Activated naive CD4-positive, alpha-beta T cell treated with anti-CD3 and anti-CD28 coated beads for 36 hours (primary cell): Measurements from ENCODE around the gene JARID2. TPM values are rescaled to one million over a fixed set of nuclear protein-coding genes. Genes with fewer than 3 reads are reported as not detected.
"Not testable (repeated sequence)": the region's sequence is repeated elsewhere in the genome, so short reads cannot be mapped to it uniquely, and the experiment has no call there.

Experiments
- CTCF ChIA-PET: fragments of 350-600 bp; sonication (Branson Sonifier 250); formaldehyde crosslinking; loops from one replicate; lab custom pipeline; 2021; ENCODE audit warnings: antibody characterized with exemption; lab: Charles Lee
- DNase-seq: peaks from one replicate; pipeline ENCODE4 v3.0.0-alpha.2; 2020
- H3K27ac Mint-ChIP-seq: one replicate; pipeline ENCODE4 v1.8.0; 2021; ENCODE audit warnings: mild to moderate bottlenecking, mixed read lengths
- H3K27me3 Mint-ChIP-seq: one replicate; pipeline ENCODE4 v1.8.0; 2021; ENCODE audit warnings: low read depth, mixed read lengths
- H3K36me3 Mint-ChIP-seq: one replicate; pipeline ENCODE4 v1.8.0; 2021; ENCODE audit warnings: low read depth, mixed read lengths
- H3K4me1 Mint-ChIP-seq: one replicate; pipeline ENCODE4 v1.8.0; 2021; ENCODE audit warnings: low read depth, mixed read lengths
- H3K4me3 Mint-ChIP-seq: one replicate; pipeline ENCODE4 v1.8.0; 2021; ENCODE audit warnings: mild to moderate bottlenecking, moderate library complexity, mixed read lengths
- H3K9me3 Mint-ChIP-seq: one replicate; pipeline ENCODE4 v1.8.0; 2021; ENCODE audit warnings: mixed read lengths
- intact Hi-C: fragments of 100-400 bp; cut with micrococcal nuclease; formaldehyde crosslinking; loops from one replicate; pipeline ENCODE4 v1.15.1; 2023
- total RNA-seq, 2 experiments: library from RNA; stranded (reverse); gene quantifications; one replicate each; pipeline ENCODE4 v1.2.3, GENCODE V29; 2021

The JARID2 gene
- total RNA-seq, 2 experiments from 2014 or later = 26.6 to 27.7 TPM

GRCh38 chr6:15297167-15297566, 51.3 kb downstream of the JARID2 start:
- H3K9me3 Mint-ChIP-seq, H3K27me3 Mint-ChIP-seq, H3K27ac Mint-ChIP-seq, DNase-seq, intact Hi-C loops, H3K4me3 Mint-ChIP-seq: not testable (repeated sequence)
- CTCF ChIA-PET = interaction anchor here (0.7 to 1.2 kb wide), 3 partner anchors 15 to 73 kb away, joined by 4 to 6 read pairs (median 4); no protein-coding TSS in a partner anchor
- H3K36me3 Mint-ChIP-seq = peaks cover 14% of the 10 kb centered on the region
- H3K4me1 Mint-ChIP-seq = peaks cover 86% of the 10 kb centered on the region

GRCh38 chr6:15297895-15298590, 52.2 kb downstream of the JARID2 start:
- peaks cover 83% of the 10 kb centered on the region for H3K4me1 Mint-ChIP-seq
- no peak for DNase-seq
- no peak overlapping the region for H3K27ac Mint-ChIP-seq
- no peaks in the 10 kb centered on the region for H3K9me3 Mint-ChIP-seq
- intact Hi-C loops = no loop called here
- CTCF ChIA-PET = interaction anchor here (0.6 to 1.2 kb wide), 5 partner anchors 11 to 743 kb away, joined by 3 to 6 read pairs (median 4); no protein-coding TSS in a partner anchor
- H3K4me3 Mint-ChIP-seq = no peak overlapping the region
- H3K36me3 Mint-ChIP-seq = peaks cover 8% of the 10 kb centered on the region
- H3K27me3 Mint-ChIP-seq = no peaks in the 10 kb centered on the region

- CTCF ChIA-PET = interaction anchor here (0.6 to 1.0 kb wide), 3 partner anchors 16 to 1387 kb away, joined by 3 to 5 read pairs (median 4); no protein-coding TSS in a partner anchor
- H3K9me3 Mint-ChIP-seq = no peaks in the 10 kb centered on the region
- DNase-seq = peak; percentile 36
These were observed 53.7 kb downstream of the JARID2 start for GRCh38 chr6:15299430-15300131.

GRCh38 chr6:15301179-15302006, 55.5 kb downstream of the JARID2 start:
- no peak for DNase-seq
- Mint-ChIP-seq H3K27me3 (no peaks in the 10 kb centered on the region), H3K36me3 (peaks cover 6% of the 10 kb centered on the region), H3K9me3 (no peaks in the 10 kb centered on the region), H3K27ac (peak overlapping the region; percentile 64), H3K4me1 (peaks cover 86% of the 10 kb centered on the region), H3K4me3 (no peak overlapping the region)
- intact Hi-C loops = loop anchor here (1.0 to 5.0 kb wide), 6 partner anchors 16 to 569 kb away; no protein-coding TSS in a partner anchor
- CTCF ChIA-PET = interaction anchor here (0.6 to 1.3 kb wide), 4 partner anchors 19 to 424 kb away, joined by 3 to 5 read pairs (median 3); no protein-coding TSS in a partner anchor

More at GRCh38 chr6:15299430-15300131, 53.7 kb downstream of the JARID2 start:
- no peak overlapping the region for H3K27ac Mint-ChIP-seq
- peaks cover 82% of the 10 kb centered on the region for H3K4me1 Mint-ChIP-seq
- intact Hi-C loops = loop anchor here (2.0 to 5.0 kb wide), 4 partner anchors 27 to 567 kb away; no protein-coding TSS in a partner anchor
- H3K36me3 Mint-ChIP-seq = peaks cover 6% of the 10 kb centered on the region
- H3K27me3 Mint-ChIP-seq = no peaks in the 10 kb centered on the region
- no peak overlapping the region for H3K4me3 Mint-ChIP-seq

GRCh38 chr6:15303162-15303919, 57.5 kb downstream of the JARID2 start:
- peaks cover 6% of the 10 kb centered on the region for H3K36me3 Mint-ChIP-seq
- H3K4me3 Mint-ChIP-seq = no peak overlapping the region
- H3K4me1 Mint-ChIP-seq = peaks cover 82% of the 10 kb centered on the region
- no peaks in the 10 kb centered on the region for H3K9me3 Mint-ChIP-seq
- no peaks in the 10 kb centered on the region for H3K27me3 Mint-ChIP-seq
- CTCF ChIA-PET = interaction anchor here (1.4 to 2.2 kb wide), 2 partner anchors 14 to 39 kb away, joined by 3 to 5 read pairs; no protein-coding TSS in a partner anchor
- DNase-seq = no peak
- intact Hi-C loops = loop anchor here (5.0 kb wide), 3 partner anchors 121 to 571 kb away; no protein-coding TSS in a partner anchor
- no peak overlapping the region for H3K27ac Mint-ChIP-seq

- CTCF ChIA-PET = interaction anchor here (2.2 kb wide), 1 partner anchor 14 kb away, joined by 5 read pairs; no protein-coding TSS in a partner anchor
- Mint-ChIP-seq H3K4me3 (no peak overlapping the region), H3K36me3 (peaks cover 6% of the 10 kb centered on the region), H3K27ac (no peak overlapping the region), H3K27me3 (no peaks in the 10 kb centered on the region), H3K9me3 (no peaks in the 10 kb centered on the region), H3K4me1 (peaks cover 83% of the 10 kb centered on the region)
- no peak for DNase-seq
- intact Hi-C loops = loop anchor here (5.0 kb wide), 3 partner anchors 122 to 572 kb away; no protein-coding TSS in a partner anchor
These were observed 58.0 kb downstream of the JARID2 start for GRCh38 chr6:15303920-15304291.

- H3K36me3 Mint-ChIP-seq = peaks cover 6% of the 10 kb centered on the region
- no peaks in the 10 kb centered on the region for H3K27me3 Mint-ChIP-seq
- no peak overlapping the region for H3K4me3 Mint-ChIP-seq
- intact Hi-C loops = loop anchor here (5.0 kb wide), 3 partner anchors 122 to 572 kb away; no protein-coding TSS in a partner anchor
- peak overlapping the region; percentile 71 for H3K27ac Mint-ChIP-seq
- peaks cover 82% of the 10 kb centered on the region for H3K4me1 Mint-ChIP-seq
- CTCF ChIA-PET = interaction anchor here (1.1 to 2.2 kb wide), 3 partner anchors 8 to 51 kb away, joined by 3 to 5 read pairs (median 3); no protein-coding TSS in a partner anchor
- no peak for DNase-seq
- H3K9me3 Mint-ChIP-seq = no peaks in the 10 kb centered on the region
These were observed 58.6 kb downstream of the JARID2 start for GRCh38 chr6:15304337-15305042.

GRCh38 chr6:15305496-15305895, 59.6 kb downstream of the JARID2 start:
- CTCF ChIA-PET = interaction anchor here (0.7 to 1.2 kb wide), 3 partner anchors 9 to 54 kb away, joined by 3 to 6 read pairs (median 3); no protein-coding TSS in a partner anchor
- Mint-ChIP-seq H3K4me3 (no peak overlapping the region), H3K4me1 (peaks cover 82% of the 10 kb centered on the region), H3K27ac (peak overlapping the region; percentile 71), H3K9me3 (no peaks in the 10 kb centered on the region), H3K36me3 (peaks cover 7% of the 10 kb centered on the region), H3K27me3 (no peaks in the 10 kb centered on the region)
- intact Hi-C loops = no loop called here
- peak; percentile 39 for DNase-seq

- Mint-ChIP-seq H3K4me3 (no peak overlapping the region), H3K27me3 (no peaks in the 10 kb centered on the region), H3K36me3 (peaks cover 7% of the 10 kb centered on the region), H3K27ac (peak overlapping the region; percentile 71), H3K9me3 (no peaks in the 10 kb centered on the region), H3K4me1 (peaks cover 82% of the 10 kb centered on the region)
- CTCF ChIA-PET = interaction anchor here (0.7 to 1.2 kb wide), 3 partner anchors 10 to 54 kb away, joined by 3 to 6 read pairs (median 3); no protein-coding TSS in a partner anchor
- DNase-seq = no peak
- intact Hi-C loops = no loop called here
These were observed 60.0 kb downstream of the JARID2 start for GRCh38 chr6:15305909-15306308.

- no peaks in the 10 kb centered on the region for H3K27me3 Mint-ChIP-seq
- intact Hi-C loops = no loop called here
- peaks cover 5% of the 10 kb centered on the region for H3K36me3 Mint-ChIP-seq
- peak overlapping the region; percentile 32 for H3K27ac Mint-ChIP-seq
- H3K4me1 Mint-ChIP-seq = peaks cover 86% of the 10 kb centered on the region
- H3K4me3 Mint-ChIP-seq = no peak overlapping the region
- H3K9me3 Mint-ChIP-seq = no peaks in the 10 kb centered on the region
- DNase-seq = no peak
- CTCF ChIA-PET = interaction anchor here (0.6 to 1.5 kb wide), 2 partner anchors 11 to 59 kb away, joined by 3 to 4 read pairs; no protein-coding TSS in a partner anchor
These were observed 62.8 kb downstream of the JARID2 start for GRCh38 chr6:15308435-15309213.
